Common myeloid progenitor, CD34-positive (primary cell): ENCODE measurements around the gene ZNF366. TPM values are rescaled to one million over a fixed set of nuclear protein-coding genes. Genes with fewer than 3 reads are reported as not detected.

Experiments
- CTCF ChIA-PET: fragments of 350-600 bp; sonication (Branson Sonifier 250); formaldehyde crosslinking; loops from one replicate; lab custom pipeline; 2021; ENCODE audit warnings: antibody characterized with exemption; lab: Charles Lee
- POLR2A ChIA-PET: fragments of 350-600 bp; sonication (Branson Sonifier 250); formaldehyde crosslinking; loops from one replicate; lab custom pipeline; 2021; ENCODE audit warnings: antibody characterized with exemption; lab: Charles Lee
- DNase-seq, 3 donors: peaks; one replicate each; pipeline versions ENCODE4 v3.0.0 to v3.0.0-alpha.2; 2013
- H3K27ac ChIP-seq, 2 experiments: 1 replicate in 1 of 2; 2 replicates in 1 of 2; pipeline ENCODE4 v1.7.0; 2013; ENCODE audit warnings: inconsistent platforms in 2 of 2, low read length in 2 of 2, mild to moderate bottlenecking in 2 of 2, low read depth in 1 of 2, moderate library complexity in 1 of 2; ENCODE audit not compliant: severe bottlenecking in 2 of 2, insufficient read depth in 1 of 2, poor library complexity in 1 of 2
- H3K27me3 ChIP-seq, 5 experiments: replicated peaks in 2 of 5; 1 replicate in 3 of 5; 2 replicates in 2 of 5; pipeline versions ENCODE4 v1.6.1 to v1.7.0; 2013; ENCODE audit warnings: low read length in 4 of 5, mild to moderate bottlenecking in 2 of 5, moderate library complexity in 2 of 5, inconsistent platforms in 1 of 5; ENCODE audit not compliant: insufficient read depth in 5 of 5, control insufficient read depth in 4 of 5
- H3K36me3 ChIP-seq, 4 experiments: 1 replicate in 2 of 4; 2 replicates in 2 of 4; pipeline versions ENCODE4 v1.6.1 to v1.7.0; 2013; ENCODE audit warnings: low read length in 3 of 4, control low read depth in 1 of 4, mild to moderate bottlenecking in 1 of 4; ENCODE audit not compliant: control insufficient read depth in 4 of 4, insufficient read depth in 4 of 4
- H3K4me1 ChIP-seq, 4 experiments: 1 replicate in 3 of 4; 2 replicates in 1 of 4; pipeline versions ENCODE4 v1.6.1 to v1.7.1; 2013; ENCODE audit warnings: low read length in 3 of 4, mild to moderate bottlenecking in 3 of 4, control low read depth in 1 of 4, inconsistent platforms in 1 of 4, moderate library complexity in 1 of 4; ENCODE audit not compliant: control insufficient read depth in 4 of 4, insufficient read depth in 4 of 4; ENCODE audit errors: control extremely low read depth in 1 of 4
- H3K4me3 ChIP-seq, 7 experiments: 1 replicate in 4 of 7; 2 replicates in 3 of 7; pipeline versions ENCODE4 v1.5.1 to v1.7.0; 2013; ENCODE audit warnings: mild to moderate bottlenecking in 7 of 7, low read length in 6 of 7, moderate library complexity in 6 of 7, inconsistent platforms in 2 of 7, low read depth in 2 of 7, control low read depth in 1 of 7; ENCODE audit not compliant: insufficient read depth in 4 of 7, control insufficient read depth in 1 of 7; ENCODE audit errors: extremely low read depth in 1 of 7
- H3K9me3 ChIP-seq, 5 experiments: 1 replicate in 4 of 5; 2 replicates in 1 of 5; pipeline versions ENCODE4 v1.6.1 to v1.7.1; 2013; ENCODE audit warnings: low read length in 4 of 5, mild to moderate bottlenecking in 2 of 5, inconsistent platforms in 1 of 5, low read depth in 1 of 5, moderate library complexity in 1 of 5; ENCODE audit not compliant: control insufficient read depth in 4 of 5, insufficient read depth in 2 of 5; ENCODE audit errors: control extremely low read depth in 1 of 5
- WGBS: methylation state at CpG from one replicate; pipeline ENCODE4 v1.1.5; 2013; ENCODE audit not compliant: insufficient coverage; 5-methylcytosine and 5-hydroxymethylcytosine counted together
- polyA plus RNA-seq: library from polyadenylated mRNA; unstranded; fragments of 120-200 nt; gene quantifications from one replicate; pipeline ENCODE4 v1.2.1, GENCODE V29; 2013

The ZNF366 gene, protein sequence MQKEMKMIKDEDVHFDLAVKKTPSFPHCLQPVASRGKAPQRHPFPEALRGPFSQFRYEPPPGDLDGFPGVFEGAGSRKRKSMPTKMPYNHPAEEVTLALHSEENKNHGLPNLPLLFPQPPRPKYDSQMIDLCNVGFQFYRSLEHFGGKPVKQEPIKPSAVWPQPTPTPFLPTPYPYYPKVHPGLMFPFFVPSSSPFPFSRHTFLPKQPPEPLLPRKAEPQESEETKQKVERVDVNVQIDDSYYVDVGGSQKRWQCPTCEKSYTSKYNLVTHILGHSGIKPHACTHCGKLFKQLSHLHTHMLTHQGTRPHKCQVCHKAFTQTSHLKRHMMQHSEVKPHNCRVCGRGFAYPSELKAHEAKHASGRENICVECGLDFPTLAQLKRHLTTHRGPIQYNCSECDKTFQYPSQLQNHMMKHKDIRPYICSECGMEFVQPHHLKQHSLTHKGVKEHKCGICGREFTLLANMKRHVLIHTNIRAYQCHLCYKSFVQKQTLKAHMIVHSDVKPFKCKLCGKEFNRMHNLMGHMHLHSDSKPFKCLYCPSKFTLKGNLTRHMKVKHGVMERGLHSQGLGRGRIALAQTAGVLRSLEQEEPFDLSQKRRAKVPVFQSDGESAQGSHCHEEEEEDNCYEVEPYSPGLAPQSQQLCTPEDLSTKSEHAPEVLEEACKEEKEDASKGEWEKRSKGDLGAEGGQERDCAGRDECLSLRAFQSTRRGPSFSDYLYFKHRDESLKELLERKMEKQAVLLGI
- not detected for polyA plus RNA-seq

- Histone ChIP-seq H3K9me3 (no peaks in the 10 kb centered on the region), H3K27ac (no peak within 1 kb of the TSS), H3K4me3 (no peak within 1 kb of the TSS), H3K27me3 (no peaks in the 10 kb centered on the region), H3K4me1 (peaks cover 20 to 81% (median 39%) of the 10 kb centered on the region in 4 experiments), H3K36me3 (no peaks in the 10 kb centered on the region)
- ChIA-PET CTCF (interaction anchor here (1.1 to 1.3 kb wide), 5 partner anchors 10 to 141 kb away, joined by 3 to 6 read pairs (median 3); no protein-coding TSS in a partner anchor), POLR2A (interaction anchor here (0.7 kb wide), 1 partner anchor 187 kb away, joined by 4 read pairs; the partner anchor contains the start of genes MRPS27 and PTCD2)
- WGBS: 44% methylated on average over 5 of the region's 9 CpGs
- DNase-seq: peak in 2 of 3 donors; percentile 9 to 27
Measured at GRCh38 chr5:72507231-72507906, at the start of gene ZNF366. Gene ZNF366, minus strand, starts transcription at chr5:72507410. Its CDS starts 45,914 bp downstream, at chr5:72461496.

GRCh38 chr5:72556351-72557166, 49.3 kb upstream of the ZNF366 start:
- no peak overlapping the region for H3K27ac ChIP-seq
- H3K27me3 ChIP-seq: no peaks in the 10 kb centered on the region
- H3K4me1 ChIP-seq: peaks cover 9 to 22% (median 16%) of the 10 kb centered on the region in 4 experiments
- 4% methylated on average over 30 of the region's 42 CpGs for whole genome bisulfite sequencing
- H3K4me3 ChIP-seq: peak overlapping the region in 6 of 7 experiments; percentile 36 to 80 (median 71)
- peak; percentile 51 to 78 (median 68) for DNase-seq
- CTCF ChIA-PET: interaction anchor here (1.7 to 1.8 kb wide), 2 partner anchors 14 to 261 kb away, joined by 4 to 6 read pairs; partner anchors contain the start of gene TNPO1
- H3K36me3 ChIP-seq: no peaks in the 10 kb centered on the region
- POLR2A ChIA-PET: no interaction called here
- H3K9me3 ChIP-seq: no peaks in the 10 kb centered on the region

DNA sequence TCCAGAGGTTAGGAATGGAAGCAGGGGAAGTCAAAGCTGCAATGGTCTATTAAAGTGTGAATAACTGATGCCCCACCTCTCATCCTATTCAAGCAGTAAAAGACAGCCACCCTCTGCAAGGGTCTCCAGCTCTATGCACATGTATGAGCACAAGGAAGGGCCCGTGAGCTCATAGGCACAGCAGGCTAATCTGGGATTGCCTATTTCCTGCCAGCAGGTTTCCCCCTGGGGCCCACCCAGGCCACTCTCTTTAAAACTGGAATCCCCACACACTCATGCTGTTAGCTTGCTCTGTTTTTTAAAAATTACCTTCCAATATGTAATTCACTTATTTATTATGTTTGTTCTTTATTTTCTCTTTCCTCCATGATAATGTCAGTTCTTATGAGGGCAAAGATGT, 48.7 kb upstream of the ZNF366 start:
- peak overlapping the region in 5 of 7 experiments; percentile 59 to 80 (median 74) for H3K4me3 ChIP-seq
- 9% methylated on average over 1 of the region's 1 CpG for WGBS
- peak; percentile 7 to 19 (median 11) for DNase-seq
- H3K36me3 ChIP-seq: no peaks in the 10 kb centered on the region
- ChIA-PET CTCF (interaction anchor here (1.6 to 1.8 kb wide), 3 partner anchors 13 to 261 kb away, joined by 4 to 6 read pairs (median 4); partner anchors contain the start of gene TNPO1), POLR2A (interaction anchor here (0.6 kb wide), 1 partner anchor 162 kb away, joined by 3 read pairs; no protein-coding TSS in a partner anchor)
- H3K27me3 ChIP-seq: no peaks in the 10 kb centered on the region
- H3K27ac ChIP-seq: no peak overlapping the region
- peaks cover 9 to 22% (median 16%) of the 10 kb centered on the region in 4 experiments for H3K4me1 ChIP-seq
- H3K9me3 ChIP-seq: no peaks in the 10 kb centered on the region

DNA sequence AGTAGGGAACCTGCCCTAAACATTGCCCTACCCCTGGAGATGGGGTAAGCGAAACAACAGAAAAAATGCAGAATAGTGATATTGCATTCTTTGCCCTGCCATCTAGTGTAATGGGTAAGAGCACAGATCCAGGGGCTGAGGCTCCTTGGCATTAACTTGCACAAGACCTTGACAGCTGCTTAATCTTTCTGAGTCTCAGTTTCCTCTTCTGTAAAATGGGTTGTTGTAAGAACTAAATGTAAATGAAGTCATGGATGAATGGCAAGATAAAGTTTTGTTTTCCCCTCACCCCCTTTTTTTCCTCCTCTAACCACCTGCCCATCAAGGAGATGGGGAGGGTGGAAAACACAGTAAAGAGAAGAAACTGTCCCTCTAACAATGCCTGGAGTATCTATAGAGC, 47.7 kb upstream of the ZNF366 start:
- ChIA-PET POLR2A (no interaction called here), CTCF (interaction anchor here (1.6 kb wide), 1 partner anchor 31 kb away, joined by 4 read pairs; no protein-coding TSS in a partner anchor)
- Histone ChIP-seq H3K36me3 (no peaks in the 10 kb centered on the region), H3K9me3 (no peaks in the 10 kb centered on the region), H3K27me3 (no peaks in the 10 kb centered on the region), H3K4me3 (no peak overlapping the region), H3K27ac (no peak overlapping the region), H3K4me1 (peaks cover 9 to 22% (median 16%) of the 10 kb centered on the region in 4 experiments)
- WGBS: 100% methylated on average over 1 of the region's 1 CpG
- DNase-seq: no peak

DNA sequence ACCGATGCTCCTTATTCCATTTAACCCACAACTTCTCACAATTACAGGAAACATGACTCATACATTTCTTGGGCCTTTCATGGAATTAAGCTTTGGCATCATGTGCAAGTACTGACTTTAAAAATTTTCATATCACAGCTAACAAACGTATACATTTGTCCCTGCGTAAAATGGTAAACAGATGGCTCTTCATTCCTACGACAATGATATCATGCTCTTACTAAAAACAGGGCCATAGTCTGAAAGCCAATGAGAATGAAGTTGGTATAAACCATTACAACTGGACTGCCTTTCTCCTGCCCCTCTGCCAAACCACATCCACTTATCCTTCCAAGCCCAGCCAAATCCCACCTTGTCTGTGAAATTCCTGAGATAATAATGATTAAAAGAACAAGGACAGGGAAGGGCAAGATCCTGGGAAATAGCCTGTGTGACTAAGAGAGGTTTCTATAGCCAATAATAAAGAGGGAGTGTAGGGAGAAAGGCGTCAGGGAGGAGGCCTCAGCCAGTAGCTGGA, 44.9 kb upstream of the ZNF366 start:
- Histone ChIP-seq H3K4me1 (peaks cover 8 to 16% (median 12%) of the 10 kb centered on the region in 4 experiments), H3K4me3 (no peak overlapping the region), H3K27ac (no peak overlapping the region), H3K27me3 (no peaks in the 10 kb centered on the region), H3K9me3 (peaks cover 0 to 5% (median 0%) of the 10 kb centered on the region in 5 experiments), H3K36me3 (no peaks in the 10 kb centered on the region)
- WGBS: 79% methylated on average over 4 of the region's 5 CpGs
- DNase-seq: no peak
- ChIA-PET CTCF (interaction anchor here (1.4 kb wide), 1 partner anchor 14 kb away, joined by 4 read pairs; no protein-coding TSS in a partner anchor), POLR2A (no interaction called here)

DNA sequence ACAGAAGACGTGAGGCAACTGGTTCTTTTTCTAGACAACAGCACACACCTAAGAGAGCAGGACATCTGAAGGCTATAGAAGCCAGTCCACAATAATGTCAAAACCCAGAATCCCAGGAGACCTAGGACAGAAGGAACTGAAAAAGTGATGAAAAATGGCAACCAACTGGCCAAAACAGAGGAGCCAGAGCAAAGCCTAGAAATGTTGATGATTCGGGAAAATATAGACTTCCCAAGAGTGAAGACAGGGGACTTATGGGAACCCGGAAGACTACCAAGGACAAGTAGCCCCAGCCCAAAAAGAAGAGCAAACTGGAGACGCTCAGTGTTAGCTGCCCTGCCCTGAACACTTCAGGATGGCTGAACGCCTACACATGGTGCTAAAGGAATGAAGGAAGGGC, 43.4 kb upstream of the ZNF366 start:
- no peaks in the 10 kb centered on the region for H3K27me3 ChIP-seq
- H3K27ac ChIP-seq: no peak overlapping the region
- H3K36me3 ChIP-seq: no peaks in the 10 kb centered on the region
- peaks cover 0 to 11% (median 0%) of the 10 kb centered on the region in 5 experiments for H3K9me3 ChIP-seq
- H3K4me1 ChIP-seq: peaks cover 0 to 2% (median under 1%) of the 10 kb centered on the region in 4 experiments
- ChIA-PET POLR2A (no interaction called here), CTCF (no interaction called here)
- 97% methylated on average over 5 of the region's 5 CpGs for WGBS
- no peak overlapping the region for H3K4me3 ChIP-seq
- DNase-seq: no peak
